IPS-18c (cell line): ENCODE results near the gene MAP3K8.
"Not testable (repeated sequence)": the region's sequence is repeated elsewhere in the genome, so short reads cannot be mapped to it uniquely, and the experiment has no call there.

ENCODE experiments used
- H3K4me3 ChIP-seq: 2 replicates; pipeline ENCODE4 v1.7.0; 2013; ENCODE audit warnings: low read depth, mild to moderate bottlenecking, low read length, moderate library complexity; ENCODE audit not compliant: insufficient read depth
- H3K9me3 ChIP-seq: one replicate; pipeline ENCODE4 v1.6.1; 2013; ENCODE audit warnings: mild to moderate bottlenecking, low read length, moderate library complexity; ENCODE audit not compliant: control insufficient read depth, insufficient read depth

The MAP3K8 gene

GRCh38 chr10:30464675-30465074 is 30.7 kb downstream of the MAP3K8 start:
- Histone ChIP-seq H3K9me3 (no peaks in the 10 kb centered on the region), H3K4me3 (no peak overlapping the region)

DNA sequence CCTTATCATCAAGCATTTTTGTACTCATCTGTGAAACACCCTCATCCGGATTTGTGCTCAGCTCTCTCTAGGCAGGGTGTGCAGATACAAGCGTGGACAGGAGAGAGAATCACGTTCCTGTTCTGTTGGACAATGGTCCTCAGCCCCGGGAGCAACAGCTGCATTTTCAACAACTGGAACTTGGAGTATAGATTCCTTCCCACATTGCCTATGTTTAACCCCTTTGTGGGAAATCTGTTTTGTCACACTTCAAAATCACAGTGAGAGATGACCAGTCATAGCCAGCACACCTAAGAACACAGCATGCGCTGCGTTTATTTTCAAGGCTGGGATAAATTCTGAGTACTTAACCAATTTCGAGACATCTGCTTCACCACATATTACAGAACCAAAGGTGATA is 32.5 kb downstream of the MAP3K8 start:
- no peak overlapping the region for H3K4me3 ChIP-seq
- H3K9me3 ChIP-seq = no peaks in the 10 kb centered on the region

DNA sequence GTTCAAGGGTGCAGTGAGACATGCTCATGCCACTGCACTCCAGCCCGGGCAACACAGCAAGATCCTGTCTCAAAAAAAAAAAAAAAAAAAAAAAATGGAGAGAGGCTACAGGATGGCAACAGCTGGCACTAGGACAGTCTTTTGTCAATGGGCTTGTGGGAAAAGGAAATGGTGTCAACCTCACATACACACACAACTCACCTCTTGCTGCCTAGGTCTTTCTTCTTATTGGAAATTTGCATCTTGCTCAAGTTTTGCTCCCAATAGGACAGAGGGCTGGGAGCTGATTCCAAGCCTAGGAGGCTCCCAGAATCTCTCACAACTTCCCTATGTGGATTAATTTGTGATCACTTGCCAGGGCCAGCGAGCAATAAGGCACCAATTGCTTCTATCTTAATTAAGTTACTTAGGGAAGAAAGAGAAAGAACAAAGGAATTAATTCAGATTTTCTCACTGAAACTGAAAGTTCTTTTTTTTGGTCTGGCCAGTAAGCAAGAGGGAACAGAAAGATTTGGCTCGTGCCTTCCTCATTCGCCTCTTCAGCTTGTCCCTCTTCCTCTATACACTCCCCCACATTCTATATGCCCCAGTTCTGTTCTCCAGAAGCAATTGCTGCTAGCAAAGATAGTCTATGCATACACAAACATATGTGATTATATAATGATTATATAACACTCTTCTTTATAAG is 33.8 kb downstream of the MAP3K8 start:
- no peaks in the 10 kb centered on the region for H3K9me3 ChIP-seq
- H3K4me3 ChIP-seq = no peak overlapping the region

GRCh38 chr10:30472414-30473155 is 38.6 kb downstream of the MAP3K8 start:
- peaks cover 6% of the 10 kb centered on the region for H3K9me3 ChIP-seq
- no peak overlapping the region for H3K4me3 ChIP-seq

DNA sequence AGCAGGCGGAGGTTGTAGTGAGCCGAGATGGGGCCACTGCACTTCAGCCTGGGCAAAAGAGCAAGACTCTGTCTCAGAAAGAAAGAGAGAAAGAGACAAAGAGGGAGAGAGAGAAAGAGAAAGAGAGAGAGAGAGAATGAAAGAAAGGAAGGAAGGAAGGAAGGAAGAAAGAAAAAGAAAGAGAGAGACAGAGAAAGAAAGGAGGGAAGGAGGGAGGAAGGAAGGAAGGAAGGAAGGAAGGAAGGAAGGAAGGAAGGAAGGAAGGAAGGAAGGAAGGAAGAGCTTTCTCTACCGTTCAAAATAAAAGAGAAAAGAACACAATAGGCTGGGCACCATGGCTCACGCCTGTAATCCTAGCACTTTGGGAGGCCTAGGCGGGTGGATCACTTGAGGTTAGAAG is 41.5 kb downstream of the MAP3K8 start:
- H3K9me3 ChIP-seq, H3K4me3 ChIP-seq: not testable (repeated sequence)

GRCh38 chr10:30476511-30477155 is 42.6 kb downstream of the MAP3K8 start:
- Histone ChIP-seq H3K9me3 (peaks cover 7% of the 10 kb centered on the region), H3K4me3 (no peak overlapping the region)

- H3K4me3 ChIP-seq, H3K9me3 ChIP-seq: not testable (repeated sequence)
These were observed 45.5 kb downstream of the MAP3K8 start for GRCh38 chr10:30479513-30479912.

DNA sequence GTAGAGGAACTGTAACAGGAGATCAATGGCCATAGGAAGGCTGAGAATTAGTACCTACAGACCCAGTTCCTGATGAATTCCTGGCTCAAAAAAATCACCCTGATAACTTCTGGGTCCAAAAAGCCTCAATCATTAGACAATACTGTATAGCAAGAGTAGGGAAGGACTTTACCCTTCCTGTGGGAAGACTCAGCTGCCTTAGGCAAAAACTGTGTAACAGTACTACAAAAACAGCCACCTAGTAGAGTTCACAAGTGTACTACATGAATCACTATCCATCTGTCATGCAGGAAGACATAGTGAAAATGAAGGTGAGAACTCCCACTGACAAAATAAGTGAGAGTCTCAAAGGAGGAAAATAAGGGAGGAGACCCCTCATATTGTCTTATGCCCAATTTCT is 47.6 kb downstream of the MAP3K8 start:
- H3K4me3 ChIP-seq = no peak overlapping the region
- H3K9me3 ChIP-seq = peaks cover 5% of the 10 kb centered on the region

DNA sequence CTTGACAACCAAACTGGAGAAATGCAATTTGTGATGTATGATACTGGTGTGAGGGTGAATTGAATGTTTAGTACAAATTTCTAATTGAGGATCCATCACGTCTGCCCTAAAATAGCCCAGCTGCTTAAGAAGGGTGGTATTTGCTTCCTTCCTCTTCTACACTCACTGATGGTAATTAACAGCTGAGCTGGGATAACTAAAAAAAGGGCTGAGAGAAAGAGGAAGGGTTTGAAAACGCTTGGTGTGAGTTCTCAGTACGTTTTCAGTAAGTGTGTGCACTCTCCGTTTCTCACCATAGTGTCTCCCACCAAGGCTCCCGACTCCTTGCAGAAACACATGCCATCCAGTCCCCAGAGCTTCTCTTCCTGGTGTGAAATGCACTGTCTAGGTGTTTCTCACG is 54.3 kb downstream of the MAP3K8 start:
- H3K9me3 ChIP-seq = peaks cover 2% of the 10 kb centered on the region
- no peak overlapping the region for H3K4me3 ChIP-seq

- H3K9me3 ChIP-seq = no peaks in the 10 kb centered on the region
- H3K4me3 ChIP-seq = no peak overlapping the region
These were observed 55.4 kb downstream of the MAP3K8 start for GRCh38 chr10:30489346-30489745.

GRCh38 chr10:30490289-30491000 is 56.5 kb downstream of the MAP3K8 start:
- no peaks in the 10 kb centered on the region for H3K9me3 ChIP-seq
- no peak overlapping the region for H3K4me3 ChIP-seq

- no peaks in the 10 kb centered on the region for H3K9me3 ChIP-seq
- H3K4me3 ChIP-seq = no peak overlapping the region
These were observed 57.4 kb downstream of the MAP3K8 start for GRCh38 chr10:30491204-30491915.

- Histone ChIP-seq H3K9me3 (no peaks in the 10 kb centered on the region), H3K4me3 (no peak overlapping the region)
These were observed 58.0 kb downstream of the MAP3K8 start for GRCh38 chr10:30491916-30492515.

GRCh38 chr10:30493609-30494530 is 59.9 kb downstream of the MAP3K8 start:
- no peaks in the 10 kb centered on the region for H3K9me3 ChIP-seq
- H3K4me3 ChIP-seq = no peak overlapping the region

DNA sequence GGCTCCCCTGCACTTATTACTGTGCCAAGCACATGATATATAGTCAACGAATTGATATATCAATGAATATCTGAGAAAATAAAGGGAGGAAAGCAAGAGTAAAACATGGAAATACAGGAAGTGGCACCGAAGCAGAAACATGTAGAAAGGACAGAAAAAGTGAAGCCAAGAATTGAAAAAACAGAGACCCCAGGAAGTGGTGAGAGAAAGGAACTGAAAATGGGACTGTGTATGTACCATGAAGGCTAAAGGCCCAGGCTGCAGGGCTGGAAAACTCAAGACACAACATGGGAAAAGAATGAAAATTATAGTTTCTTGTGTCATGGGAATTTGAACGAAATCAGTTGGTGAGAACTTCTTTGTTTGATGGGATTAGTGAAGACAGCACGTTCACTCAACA is 60.6 kb downstream of the MAP3K8 start:
- Histone ChIP-seq H3K4me3 (no peak overlapping the region), H3K9me3 (no peaks in the 10 kb centered on the region)

DNA sequence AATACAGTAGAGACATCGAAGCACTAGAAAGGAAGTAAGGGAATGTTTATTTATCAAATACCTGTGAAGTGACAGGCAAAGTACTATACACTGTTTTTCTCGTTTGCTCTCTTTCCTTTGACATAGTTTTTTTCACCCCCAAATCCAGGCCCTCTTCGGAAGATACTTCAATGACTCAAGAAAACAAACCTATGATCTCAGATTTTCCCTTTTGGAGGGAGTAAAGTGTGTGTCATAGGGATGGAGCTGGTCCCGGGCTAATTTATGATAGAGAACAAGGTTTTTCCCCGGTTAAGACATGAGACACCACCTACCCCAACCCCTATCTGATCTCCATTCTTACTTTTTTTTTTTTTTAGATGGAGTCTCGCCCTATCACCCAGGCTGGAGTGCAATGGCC is 61.7 kb downstream of the MAP3K8 start:
- Histone ChIP-seq H3K4me3 (no peak overlapping the region), H3K9me3 (no peaks in the 10 kb centered on the region)
